ENCODE measurements around the gene HAO1.

Gene HAO1

GRCh38 chr20:7939663-7940062 is 595 bp downstream of the HAO1 start:
- Histone ChIP-seq H3K36me3 (ENCODE audit: insufficient read depth, low read length) (no peaks in the 10 kb centered on the region), H4K20me1 (ENCODE audit: insufficient read depth, low read length) (no peaks in the 10 kb centered on the region), H3K9me3 (ENCODE audit: low read length) (no peaks in the 10 kb centered on the region), H3F3A (ENCODE audit: insufficient read depth, low read length) (no peaks in the 10 kb centered on the region), H3K9me2 (ENCODE audit: low read depth, low read length) (no peaks in the 10 kb centered on the region), H2AFZ (ENCODE audit: low read length) (no peak overlapping the region), H3K9ac (ENCODE audit: low read length) (no peak overlapping the region), H3K27me3 (ENCODE audit: insufficient read depth, low read length) (no peaks in the 10 kb centered on the region), H3K4me3 (ENCODE audit: low read depth, low read length, poor library complexity, severe bottlenecking) (no peak overlapping the region), H3K4me2 (ENCODE audit: low read length) (no peak overlapping the region), H3K79me2 (ENCODE audit: insufficient read depth, low read length) (no peaks in the 10 kb centered on the region), H3K4me1 (ENCODE audit: insufficient read depth, low read length, severe bottlenecking) (peaks cover 17% of the 10 kb centered on the region), H3K27ac (ENCODE audit: low read depth, low read length, poor library complexity, severe bottlenecking) (no peak overlapping the region)
- TF ChIP-seq EZH2 (IDR thresholded peaks at IDR 0.05; ENCODE audit: borderline replicate concordance, low read length) (no peak), CTCF (IDR thresholded peaks at IDR 0.05; ENCODE audit: low read length) (no peak)

GRCh38 chr20:7938058-7938457 is 2.2 kb downstream of the HAO1 start:
- no peak overlapping the region for H3K4me2 ChIP-seq (ENCODE audit: low read length)
- no peaks in the 10 kb centered on the region for H3K9me3 ChIP-seq (ENCODE audit: low read length)
- H3K9ac ChIP-seq (ENCODE audit: low read length): no peak overlapping the region
- no peak overlapping the region for H3K4me3 ChIP-seq (ENCODE audit: low read depth, low read length, poor library complexity, severe bottlenecking)
- H3K79me2 ChIP-seq (ENCODE audit: insufficient read depth, low read length): no peaks in the 10 kb centered on the region
- TF ChIP-seq EZH2 (IDR thresholded peaks at IDR 0.05; ENCODE audit: borderline replicate concordance, low read length) (no peak), CTCF (IDR thresholded peaks at IDR 0.05; ENCODE audit: low read length) (no peak)
- H3K27ac ChIP-seq (ENCODE audit: low read depth, low read length, poor library complexity, severe bottlenecking): no peak overlapping the region
- no peaks in the 10 kb centered on the region for H4K20me1 ChIP-seq (ENCODE audit: insufficient read depth, low read length)
- H3K36me3 ChIP-seq (ENCODE audit: insufficient read depth, low read length): no peaks in the 10 kb centered on the region
- no peaks in the 10 kb centered on the region for H3K9me2 ChIP-seq (ENCODE audit: low read depth, low read length)
- H2AFZ ChIP-seq (ENCODE audit: low read length): no peak overlapping the region
- no peaks in the 10 kb centered on the region for H3F3A ChIP-seq (ENCODE audit: insufficient read depth, low read length)
- H3K27me3 ChIP-seq (ENCODE audit: insufficient read depth, low read length): no peaks in the 10 kb centered on the region
- H3K4me1 ChIP-seq (ENCODE audit: insufficient read depth, low read length, severe bottlenecking): peaks cover 17% of the 10 kb centered on the region

DNA sequence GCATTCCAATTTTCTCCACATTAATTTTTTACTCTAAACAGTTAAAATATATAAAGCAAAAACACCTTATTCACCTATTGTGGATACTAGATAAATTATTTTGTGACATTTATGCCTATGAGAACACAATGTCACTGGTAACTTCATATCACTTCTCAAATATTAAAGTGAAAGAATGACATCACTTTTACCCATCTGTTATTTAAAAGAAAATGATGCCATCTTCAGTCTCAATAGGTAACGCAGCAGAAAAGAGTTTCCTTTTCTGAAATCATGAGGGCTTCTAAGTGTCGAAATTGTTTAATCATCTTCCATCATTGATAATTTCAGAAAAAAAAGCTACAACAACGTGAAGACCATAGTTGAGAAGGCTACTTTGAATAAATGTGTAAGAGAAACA is 2.9 kb downstream of the HAO1 start:
- no peaks in the 10 kb centered on the region for H4K20me1 ChIP-seq (ENCODE audit: insufficient read depth, low read length)
- H3K9me2 ChIP-seq (ENCODE audit: low read depth, low read length): no peaks in the 10 kb centered on the region
- no peaks in the 10 kb centered on the region for H3K9me3 ChIP-seq (ENCODE audit: low read length)
- no peaks in the 10 kb centered on the region for H3F3A ChIP-seq (ENCODE audit: insufficient read depth, low read length)
- no peak for TF ChIP-seq CTCF (IDR thresholded peaks at IDR 0.05; ENCODE audit: low read length)
- no peak for TF ChIP-seq EZH2 (IDR thresholded peaks at IDR 0.05; ENCODE audit: borderline replicate concordance, low read length)
- no peak overlapping the region for H3K4me2 ChIP-seq (ENCODE audit: low read length)
- no peak overlapping the region for H3K27ac ChIP-seq (ENCODE audit: low read depth, low read length, poor library complexity, severe bottlenecking)
- no peak overlapping the region for H2AFZ ChIP-seq (ENCODE audit: low read length)
- H3K4me3 ChIP-seq (ENCODE audit: low read depth, low read length, poor library complexity, severe bottlenecking): no peak overlapping the region
- no peaks in the 10 kb centered on the region for H3K36me3 ChIP-seq (ENCODE audit: insufficient read depth, low read length)
- peaks cover 17% of the 10 kb centered on the region for H3K4me1 ChIP-seq (ENCODE audit: insufficient read depth, low read length, severe bottlenecking)
- no peaks in the 10 kb centered on the region for H3K79me2 ChIP-seq (ENCODE audit: insufficient read depth, low read length)
- H3K9ac ChIP-seq (ENCODE audit: low read length): no peak overlapping the region
- no peaks in the 10 kb centered on the region for H3K27me3 ChIP-seq (ENCODE audit: insufficient read depth, low read length)

Measured in OCI-LY1 (cell line).